Left colon (tissue), 2 donors: Measurements from ENCODE around the gene ZNF846. TPM values are rescaled to one million over a fixed set of nuclear protein-coding genes. Genes with fewer than 3 reads are reported as not detected.
"Not testable (repeated sequence)": the region's sequence is repeated elsewhere in the genome, so short reads cannot be mapped to it uniquely, and the experiment has no call there.

ENCODE experiments used
- ATAC-seq: fragments of 200-7000 bp; cut with Tn5 transposase; one replicate; pipeline ENCODE4 v1.9.1; 2020; ENCODE audit warnings: mild to moderate bottlenecking, moderate library complexity
- DNase-seq, 2 donors: peaks; one replicate each; pipeline ENCODE4 v3.0.0-alpha.2; 2020
- intact Hi-C, 2 donors: fragments of 100-400 bp; cut with DNase I in 1 of 2; cut with micrococcal nuclease in 1 of 2; formaldehyde crosslinking; loops; one replicate each; pipeline versions ENCODE4 v1.11.2 to v1.14.0; 2022; cut with DNase I, micrococcal nuclease
- total RNA-seq, 2 donors: library from RNA; stranded (reverse); fragmentation: NEBNext Ultra II Directional; extraction: Animal tissue kit (Norgen Biotek cat#: 25700); gene quantifications; one replicate each; pipeline ENCODE4 v1.2.1, GENCODE V29; 2021
- donor health status: DM: no; HTN: no; CAD: no.
- donor health status: DM: yes; HTN: yes; CAD: no.

The ZNF846 gene
- total RNA-seq, 2 donors from 2014 or later, result 10.2 to 11.9 TPM

DNA sequence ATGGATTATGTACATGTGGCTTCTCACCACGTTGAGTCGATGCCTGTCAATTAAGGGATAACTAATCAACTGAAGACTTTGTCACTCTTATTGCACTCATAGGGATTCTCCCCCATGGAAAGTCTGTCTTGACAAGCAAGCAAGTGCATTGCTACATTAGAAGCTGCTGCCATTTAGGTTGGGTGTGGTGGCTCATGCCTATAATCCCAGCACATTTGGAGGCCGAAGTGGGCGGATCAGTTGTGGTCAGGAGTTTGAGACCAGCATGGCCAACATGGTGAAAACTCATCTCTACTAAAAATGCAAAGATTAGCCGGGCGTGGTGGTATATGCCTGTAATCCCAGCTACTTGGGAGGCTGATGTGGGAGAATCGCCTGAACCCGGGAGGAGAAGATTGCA, 18.3 kb upstream of the ZNF846 start:
- no peak for DNase-seq
- no peak for ATAC-seq
- intact Hi-C loops, result no loop called here

GRCh38 chr19:9786342-9786741, 17.8 kb upstream of the ZNF846 start:
- intact Hi-C loops, result no loop called here
- DNase-seq, result peak in 1 of 2 donors; percentile 33

GRCh38 chr19:9785367-9786331, 17.1 kb upstream of the ZNF846 start:
- intact Hi-C loops, result no loop called here
- ATAC-seq (peak; percentile 85), DNase-seq (peak; percentile 99 to 100)

More at GRCh38 chr19:9786342-9786741, 17.8 kb upstream of the ZNF846 start:
- no peak for ATAC-seq

DNA sequence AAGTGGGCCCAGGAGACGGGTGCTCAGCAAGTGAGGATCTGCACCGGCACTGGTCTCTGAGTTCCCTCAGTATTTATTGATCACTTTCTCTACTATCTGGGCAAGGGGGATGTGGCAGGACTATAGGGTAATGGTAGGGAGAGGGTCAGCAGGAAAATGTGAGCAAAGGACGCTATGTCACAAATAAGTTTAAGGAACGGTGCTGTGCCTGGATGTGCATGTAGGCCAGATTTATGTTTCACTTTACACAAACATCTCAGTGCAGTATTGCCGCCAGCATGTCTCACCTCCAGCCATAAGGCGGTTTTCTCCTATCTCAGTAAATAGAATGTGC, 15.6 kb upstream of the ZNF846 start:
- ATAC-seq, intact Hi-C loops: not testable (repeated sequence)
- DNase-seq, result peak in 1 of 2 donors; percentile 24

DNA sequence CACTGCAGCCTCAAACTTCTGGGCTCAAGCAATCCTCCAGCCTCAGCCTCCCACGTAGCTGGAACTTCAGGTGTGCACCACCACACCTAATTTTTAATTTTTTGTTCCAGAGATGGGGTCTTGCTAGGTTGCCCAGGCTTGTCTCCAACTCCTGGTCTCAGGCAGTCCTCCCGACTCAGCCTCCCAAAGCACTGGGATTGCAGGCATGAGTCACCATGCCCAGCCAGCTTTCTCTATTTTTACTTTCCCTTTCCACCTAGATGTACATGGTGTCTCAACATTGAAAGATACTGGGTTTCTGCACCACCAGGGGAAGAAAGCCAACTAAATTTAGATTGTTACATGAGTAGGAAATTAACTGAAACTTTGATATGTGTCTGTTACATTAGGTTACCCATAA, 13.8 kb upstream of the ZNF846 start:
- no peak for DNase-seq
- ATAC-seq, result no peak
- intact Hi-C loops, result no loop called here

DNA sequence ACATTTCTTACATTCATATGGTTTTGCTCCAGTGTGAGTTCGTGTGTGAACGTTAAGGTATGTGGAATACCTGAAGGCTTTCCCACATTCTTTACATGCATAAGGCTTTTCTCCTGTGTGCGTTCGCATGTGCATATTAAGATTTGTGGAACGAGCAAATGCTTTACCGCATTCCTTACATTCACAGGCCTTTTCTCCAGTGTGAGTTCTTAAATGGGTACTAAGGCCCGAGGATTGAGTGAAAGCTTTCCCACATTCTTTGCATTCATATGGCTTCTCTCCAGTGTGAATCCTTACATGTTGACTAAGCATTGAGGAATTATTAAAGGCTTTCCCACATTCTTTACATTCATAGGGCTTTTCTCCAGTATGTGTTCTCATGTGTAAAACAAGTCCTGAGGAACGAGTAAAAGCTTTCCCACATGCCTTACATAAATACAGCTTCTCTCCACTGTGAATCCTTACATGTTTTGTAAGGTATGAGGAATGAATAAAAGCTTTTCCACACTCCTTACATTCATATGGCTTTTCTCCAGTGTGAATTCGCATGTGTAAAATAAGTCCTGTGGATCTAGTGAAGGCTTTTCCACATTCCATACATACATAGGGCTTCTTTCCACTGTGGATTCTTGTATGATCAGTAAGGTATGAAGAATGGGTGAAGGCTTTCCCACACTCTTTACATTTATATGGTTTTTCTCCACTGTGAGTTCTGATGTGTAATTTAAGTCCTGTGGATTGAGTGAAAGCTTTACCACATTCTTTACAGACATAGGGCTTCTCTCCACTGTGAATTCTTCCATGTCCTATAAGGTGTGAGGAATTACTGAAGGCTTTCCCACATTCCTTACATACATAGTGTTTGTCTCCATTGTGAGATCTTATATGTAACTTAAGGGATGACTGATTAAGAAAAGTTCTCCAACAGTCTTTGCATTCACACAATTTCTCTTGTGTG, 10.7 kb downstream of the ZNF846 start:
- intact Hi-C loops, result loop anchor here in 1 of 2 donors (5.0 kb wide), 1 partner anchor 421 kb away; no protein-coding TSS in a partner anchor
- ATAC-seq, result no peak
- DNase-seq, result no peak

DNA sequence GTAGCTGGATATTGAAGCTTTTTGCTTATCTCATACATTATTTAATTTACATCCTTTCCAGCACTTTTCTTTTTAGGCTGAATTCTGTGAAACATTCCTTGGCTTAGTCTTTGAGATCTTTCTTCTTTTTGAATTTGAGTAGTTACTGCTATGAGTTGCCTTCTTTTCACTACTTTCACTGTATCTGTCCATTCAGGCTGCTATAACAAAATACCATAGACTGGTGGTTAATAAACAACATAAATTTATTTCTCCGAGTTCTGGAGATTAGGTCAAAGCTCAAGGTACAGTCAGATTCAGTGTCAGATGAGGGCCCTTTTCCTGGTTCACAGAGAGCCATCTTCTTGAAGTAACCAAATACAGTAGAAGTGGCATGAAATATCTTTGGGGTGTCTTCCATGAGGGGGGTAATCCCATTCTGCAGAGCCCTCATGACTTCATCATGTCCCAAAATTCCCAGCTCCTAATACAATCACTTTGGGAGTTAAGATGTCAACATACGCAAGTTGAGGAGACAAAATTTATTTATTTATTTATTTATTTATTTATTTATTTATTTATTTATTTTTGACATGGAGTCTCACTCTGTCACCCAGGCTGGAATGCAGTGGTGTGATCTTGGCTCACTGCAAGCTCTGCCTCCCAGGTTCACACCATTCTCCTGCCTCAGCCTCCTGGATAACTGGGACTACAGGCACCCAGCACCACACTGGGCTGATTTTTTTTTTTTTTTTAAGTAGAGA, 15.7 kb downstream of the ZNF846 start:
- intact Hi-C loops, result no loop called here
- ATAC-seq (no peak), DNase-seq (no peak)

DNA sequence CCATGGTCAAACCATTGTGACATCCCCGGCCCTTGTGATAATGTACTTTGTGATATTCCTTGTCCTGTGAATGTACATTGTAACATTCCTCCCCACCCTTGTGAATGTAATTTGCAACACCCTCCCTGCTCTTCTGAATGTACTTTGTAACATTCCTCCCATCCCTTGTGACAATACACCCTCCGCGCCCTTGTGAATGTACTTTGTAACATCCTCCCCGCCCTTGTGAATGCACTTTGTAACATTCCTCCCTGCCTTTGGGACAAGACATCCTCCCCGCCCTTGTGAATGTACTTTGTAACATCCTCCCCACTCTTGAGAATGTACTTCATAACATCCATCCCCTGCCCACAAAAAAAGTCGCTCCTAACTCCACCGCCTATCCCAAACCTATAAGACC, 17.1 kb downstream of the ZNF846 start:
- intact Hi-C loops, result no loop called here
- no peak for DNase-seq
- ATAC-seq, result no peak

DNA sequence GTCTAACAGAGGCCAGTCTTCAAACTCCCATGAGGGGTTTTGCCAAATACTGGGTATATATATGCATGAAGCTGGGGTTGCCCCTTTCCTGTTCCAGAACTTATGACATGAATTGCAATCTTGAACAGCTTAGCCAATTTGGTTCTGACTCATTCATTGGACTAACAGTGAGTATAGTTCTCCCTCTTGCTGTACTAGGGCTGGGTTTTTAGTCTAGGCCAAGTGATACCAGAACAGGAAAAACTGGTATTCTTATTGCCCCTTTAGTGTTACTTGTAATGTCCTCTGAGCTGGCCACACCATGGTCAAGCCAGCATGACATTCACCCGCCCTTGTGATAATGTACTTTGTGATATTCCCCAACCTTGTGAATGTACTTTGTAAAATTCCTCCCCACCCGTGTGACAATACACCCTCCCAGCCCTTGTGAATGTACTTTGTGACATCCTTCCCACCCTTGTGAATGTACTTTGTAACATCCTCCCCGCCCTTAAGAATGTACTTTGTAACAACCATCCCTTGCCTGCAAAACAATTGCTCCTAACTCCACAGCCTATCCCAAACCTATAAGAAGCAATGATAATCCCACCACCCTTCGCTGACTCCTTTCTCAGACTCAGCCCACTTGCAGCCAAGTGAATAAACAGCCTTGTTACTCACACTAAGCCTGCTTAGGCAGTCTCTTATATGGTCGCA, 26.9 kb downstream of the ZNF846 start:
- peak; percentile 27 for ATAC-seq
- intact Hi-C loops, result no loop called here
- no peak for DNase-seq

DNA sequence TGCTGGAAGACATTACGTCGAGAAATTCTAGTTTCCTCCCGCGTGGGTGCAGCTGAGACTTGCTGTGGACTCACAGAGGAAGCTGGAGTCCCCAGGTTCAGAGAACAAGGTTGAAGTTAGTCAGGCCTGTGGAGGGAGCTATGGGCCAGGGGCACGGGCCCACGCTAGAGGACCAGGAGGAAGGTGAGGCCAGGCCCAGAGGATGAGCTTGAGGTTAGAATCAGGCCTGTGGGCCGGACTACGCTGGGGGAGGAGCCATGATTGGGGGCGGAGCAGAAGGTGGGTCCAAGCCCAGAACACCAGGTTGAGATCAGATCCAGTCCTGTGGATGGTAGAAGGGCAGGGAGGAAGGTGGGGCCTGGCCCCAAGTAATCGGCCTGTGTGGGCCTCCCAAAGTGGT, 32.6 kb downstream of the ZNF846 start:
- intact Hi-C loops, result no loop called here
- no peak for ATAC-seq

DNA sequence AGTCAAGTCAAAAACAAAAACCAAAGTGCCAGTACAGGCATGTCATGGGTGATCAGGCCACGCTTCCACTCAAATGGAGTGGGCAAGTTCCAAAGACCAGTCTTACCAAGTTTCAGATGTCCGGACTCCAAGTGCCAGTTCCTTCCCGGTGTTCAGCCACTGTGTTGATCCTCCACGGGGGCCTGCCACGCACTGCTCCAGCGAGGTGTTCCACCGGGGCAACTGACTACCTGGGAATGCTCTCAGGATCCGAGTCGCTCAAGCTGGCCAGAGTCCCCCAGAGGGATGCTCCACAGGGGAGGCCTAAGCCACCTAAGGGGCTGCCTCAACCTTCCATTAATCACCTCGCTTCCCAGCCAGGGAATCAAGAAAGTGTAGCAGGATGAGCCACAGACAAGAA, 38.5 kb downstream of the ZNF846 start:
- intact Hi-C loops, DNase-seq, ATAC-seq: not testable (repeated sequence)

More for the DNA sequence above, 32.6 kb downstream of the ZNF846 start:
- DNase-seq, result no peak

GRCh38 chr19:9729162-9729561, 39.4 kb downstream of the ZNF846 start:
- intact Hi-C loops, result no loop called here
- DNase-seq, result no peak
- no peak for ATAC-seq

DNA sequence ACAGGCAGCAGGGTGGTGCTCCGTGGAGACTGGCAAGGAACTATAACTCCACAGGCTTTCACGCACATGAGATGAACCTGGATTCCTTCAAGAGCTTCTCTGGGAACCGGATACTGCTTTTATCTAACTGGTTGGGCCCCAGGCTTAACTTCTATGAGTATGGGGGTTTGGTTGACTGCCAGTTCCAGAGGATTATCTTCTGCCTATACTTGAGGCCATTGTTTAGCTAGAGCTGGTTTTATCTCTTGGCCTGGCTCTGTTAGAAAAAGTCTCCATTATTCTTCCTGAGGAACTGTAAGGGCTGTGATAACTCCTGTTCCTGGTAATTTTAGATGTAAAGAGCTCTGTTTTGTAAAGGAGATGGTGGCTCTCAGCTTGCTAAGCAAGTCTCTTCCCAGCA, 40.9 kb downstream of the ZNF846 start:
- ATAC-seq (no peak), DNase-seq (no peak)
- intact Hi-C loops, result no loop called here

DNA sequence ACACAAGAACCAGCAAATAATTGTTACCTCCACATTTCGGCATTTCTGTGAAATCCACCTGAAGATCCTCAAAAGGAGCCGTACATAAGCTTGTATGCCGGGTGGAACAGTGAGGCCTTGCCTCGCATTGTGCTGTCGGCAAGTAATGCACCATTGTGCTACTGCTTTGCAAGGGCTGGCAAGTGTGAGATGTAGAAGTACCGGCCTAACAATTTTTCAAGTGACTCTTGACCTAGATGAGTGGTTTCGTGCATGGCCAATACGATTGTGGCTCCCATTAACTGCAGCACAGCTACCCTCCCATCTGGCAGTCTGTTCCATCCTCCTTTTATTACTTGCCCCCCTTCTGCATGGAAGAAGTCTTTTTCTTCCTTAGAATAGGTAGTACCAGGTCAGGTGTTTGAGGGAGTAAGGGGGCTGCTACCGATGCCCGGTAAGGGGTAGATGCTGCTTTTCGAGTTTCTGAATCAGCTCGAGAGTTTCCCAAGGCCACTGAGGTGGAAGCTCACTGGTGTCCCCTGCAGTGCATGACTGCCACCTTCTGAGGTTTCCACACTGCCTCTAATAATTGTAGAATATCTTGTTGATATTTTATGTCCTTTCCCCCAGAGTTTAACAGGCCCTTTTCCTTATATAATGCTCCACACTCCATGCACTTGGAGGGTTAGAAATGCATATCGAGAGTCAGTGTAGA, 42.9 kb downstream of the ZNF846 start:
- intact Hi-C loops, DNase-seq, ATAC-seq: not testable (repeated sequence)

- intact Hi-C loops, result no loop called here
- ATAC-seq (no peak), DNase-seq (no peak)
These were observed 44.4 kb downstream of the ZNF846 start for GRCh38 chr19:9724157-9724556.

DNA sequence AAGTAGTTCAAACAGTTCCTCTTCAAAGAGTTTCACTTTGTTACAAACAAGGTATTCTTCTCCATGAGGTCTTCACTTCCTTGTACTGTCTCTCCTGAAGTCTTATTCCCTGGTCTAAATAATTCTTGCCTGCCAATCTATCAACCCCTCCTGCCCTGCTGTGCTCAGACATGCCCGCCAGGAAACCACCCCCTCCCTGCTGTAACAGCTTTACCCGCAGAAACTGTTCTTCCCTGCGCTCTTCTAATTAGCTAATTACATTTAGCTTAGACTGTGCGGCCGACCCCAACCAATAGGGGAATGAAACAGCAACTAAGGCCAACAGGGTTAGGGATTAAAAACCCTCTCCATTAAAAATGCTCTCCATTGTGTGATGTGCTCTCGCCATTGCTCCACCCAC, 46.7 kb downstream of the ZNF846 start:
- intact Hi-C loops, result no loop called here
- DNase-seq (no peak), ATAC-seq (no peak)

- no peak for ATAC-seq
- intact Hi-C loops, result no loop called here
- no peak for DNase-seq
These were observed 48.0 kb downstream of the ZNF846 start for GRCh38 chr19:9720541-9720940.

DNA sequence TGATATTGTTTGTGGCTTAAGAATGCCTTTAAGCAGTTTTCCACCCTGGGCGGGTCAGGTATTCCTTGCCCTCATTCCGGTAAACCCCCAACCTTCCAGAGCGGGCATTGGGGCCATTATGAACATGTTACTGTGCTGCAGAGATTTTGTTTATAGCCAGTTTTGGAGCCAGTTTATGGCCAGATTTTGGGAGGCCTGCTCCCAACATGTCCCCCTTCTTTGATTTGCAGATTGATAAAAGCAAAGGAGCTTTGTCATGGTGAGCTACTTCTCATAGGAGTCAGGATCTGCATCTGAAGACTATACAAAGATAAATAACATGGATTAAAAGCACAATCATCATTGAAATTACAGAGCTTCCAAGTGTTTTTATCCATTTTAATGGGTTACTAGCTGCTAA, 56.7 kb downstream of the ZNF846 start:
- intact Hi-C loops, result no loop called here
- ATAC-seq (no peak), DNase-seq (no peak)
